GM21723 (cell line): Measurements from ENCODE around the gene C1QTNF9.
"Not testable (repeated sequence)": the region's sequence is repeated elsewhere in the genome, so short reads cannot be mapped to it uniquely, and the experiment has no call there.

Experiments
- ATAC-seq: cut with Tn5 transposase; IDR thresholded peaks from one replicate; pipeline ENCODE4 v1.9.1; 2021; ENCODE audit warnings: mild to moderate bottlenecking, moderate library complexity; ENCODE audit not compliant: unreplicated experiment

Gene C1QTNF9

GRCh38 chr13:24359252-24359651 is 49.9 kb downstream of the C1QTNF9 start:
- not testable (repeated sequence) for ATAC-seq

DNA sequence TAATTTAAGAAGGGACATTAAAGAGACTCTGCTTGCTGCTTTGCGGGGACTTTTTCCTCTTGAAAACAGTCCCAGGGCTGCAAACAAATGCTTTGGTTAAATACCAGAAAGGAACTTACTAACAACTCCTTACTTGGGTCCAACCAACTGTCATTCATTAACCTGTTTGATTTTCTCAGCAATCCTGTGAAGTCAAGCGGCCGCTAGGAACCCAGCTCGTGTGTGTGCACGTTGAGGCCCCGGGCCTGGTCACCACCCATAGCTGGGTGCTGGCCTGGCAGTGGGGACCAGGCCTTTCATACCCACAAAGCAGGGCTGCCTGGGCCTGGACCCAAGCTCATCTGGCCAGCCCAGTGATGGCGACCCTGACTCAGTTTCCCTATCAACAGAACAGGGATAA is 50.7 kb downstream of the C1QTNF9 start:
- no peak for ATAC-seq

GRCh38 chr13:24361113-24361512 is 51.7 kb downstream of the C1QTNF9 start:
- ATAC-seq = no peak

GRCh38 chr13:24361852-24362366 is 52.5 kb downstream of the C1QTNF9 start:
- ATAC-seq = no peak

DNA sequence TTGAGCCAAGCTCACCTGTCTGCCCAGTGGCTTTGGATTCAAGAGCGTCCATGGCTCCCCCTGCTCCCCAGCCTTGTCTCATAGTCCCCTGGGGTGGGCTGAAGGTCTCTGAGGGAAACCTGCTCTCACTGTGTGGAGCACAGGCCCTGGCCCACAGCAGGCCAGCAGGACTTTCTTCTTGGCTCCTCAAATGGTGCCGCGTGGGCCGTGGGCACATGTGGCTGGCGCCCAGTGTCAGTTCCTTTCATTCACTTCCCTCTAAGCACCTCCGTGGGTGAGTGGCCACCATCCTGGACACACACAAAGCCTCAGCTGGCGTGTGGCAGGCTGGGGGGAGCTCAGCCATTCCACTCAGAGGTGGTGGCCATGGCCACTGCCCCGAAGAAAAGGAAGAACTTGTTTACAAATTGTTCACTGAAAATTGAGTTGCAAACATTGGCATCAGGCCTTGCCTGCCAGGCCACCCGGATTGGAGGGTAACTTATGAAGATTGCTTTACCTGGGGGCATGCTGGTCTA is 53.1 kb downstream of the C1QTNF9 start:
- no peak for ATAC-seq

DNA sequence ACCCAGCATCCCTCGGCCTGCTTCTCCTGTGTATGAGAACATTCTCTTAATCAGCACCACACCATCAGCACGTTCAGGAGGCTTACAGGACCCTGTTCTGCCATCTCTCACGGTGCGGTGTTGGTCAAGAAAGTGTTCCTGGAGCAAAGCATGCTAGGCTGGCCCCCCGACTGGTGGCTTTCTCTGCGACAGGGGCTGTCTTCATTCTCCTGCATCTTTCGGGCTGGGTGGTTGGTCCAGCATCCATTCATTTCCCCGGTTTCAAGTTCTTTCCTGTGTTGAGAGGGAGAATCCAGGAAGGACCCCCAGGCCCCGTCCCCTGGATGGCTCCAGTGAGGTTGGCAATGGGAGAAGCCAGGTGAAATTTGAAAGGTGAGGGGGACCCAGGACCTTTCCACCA is 55.8 kb downstream of the C1QTNF9 start:
- ATAC-seq = no peak

- ATAC-seq = not testable (repeated sequence)
These were observed 56.9 kb downstream of the C1QTNF9 start for GRCh38 chr13:24366315-24366714.

GRCh38 chr13:24371273-24371672 is 61.9 kb downstream of the C1QTNF9 start:
- ATAC-seq = not testable (repeated sequence)
